HCT116 (cell line): Measurements from ENCODE around the gene RYR2. TPM values are rescaled to one million over a fixed set of nuclear protein-coding genes. Genes with fewer than 3 reads are reported as not detected.

Experiments used
- ATAC-seq: fragments of 200-7000 bp; cut with Tn5 transposase; 2 replicates; pipeline ENCODE4 v1.9.1; 2020; ENCODE audit warnings: mild to moderate bottlenecking, moderate library complexity
- BruUV-seq: library from RNA; stranded (reverse); fragments of 400-500 nt; replicated peaks from 2 replicates; lab custom pipeline; 2021; lab: Mats Ljungman, UMichigan
- CTCF ChIA-PET: fragments of 300-600 bp; sonication (Branson Sonifier 250); formaldehyde crosslinking; loops from one replicate; lab custom pipeline; 2021; ENCODE audit warnings: antibody characterized with exemption; lab: Charles Lee
- POLR2A ChIA-PET: fragments of 300-600, 350-600 bp; sonication (Branson Sonifier 250); formaldehyde crosslinking; loops from one replicate; lab custom pipeline; 2021; ENCODE audit warnings: antibody characterized with exemption; lab: Charles Lee
- RAD21 ChIA-PET, 2 experiments: fragments of 300-600 bp; sonication (Branson Sonifier 250); formaldehyde crosslinking; loops; one replicate each; lab custom pipeline; 2023; ENCODE audit warnings: low total read pairs in 2 of 2; ENCODE audit not compliant: uncharacterized antibody in 2 of 2, unreplicated experiment in 2 of 2, low non-redundant PET in 1 of 2; lab: Charles Lee
- DNase-seq: peaks from one replicate; pipeline ENCODE4 v3.0.0-alpha.2; 2010; ENCODE audit warnings: low read depth, low spot score
- H2AFZ ChIP-seq: fragments of 200-600 bp; shearing (Covaris generic), sonication (generic); 2 replicates; pipeline ENCODE4 v1.6.1; 2017; ENCODE audit warnings: low read depth, mixed run types, mixed read lengths, antibody characterized with exemption, low read length; ENCODE audit not compliant: poor library complexity, severe bottlenecking
- H3K27ac ChIP-seq: 2 replicates; pipeline ENCODE4 v1.5.1; 2012; ENCODE audit warnings: low read depth, low read length
- H3K27me3 ChIP-seq: fragments of 200-600 bp; sonication (generic); 2 replicates; pipeline ENCODE4 v1.6.1; 2016; ENCODE audit warnings: mixed run types, low read length, mixed read lengths; ENCODE audit not compliant: insufficient read depth
- H3K36me3 ChIP-seq, 2 experiments: fragments of 200-500 bp in 1 of 2; fragments of 200-600 bp in 1 of 2; sonication (Bioruptor generic) in 1 of 2; sonication (generic) in 1 of 2; 2 replicates each; pipeline versions ENCODE4 v1.5.1 to v1.6.1; 2014 to 2016; ENCODE audit warnings: low read length in 2 of 2, inconsistent platforms in 1 of 2, mixed read lengths in 1 of 2, mixed run types in 1 of 2; ENCODE audit not compliant: insufficient read depth in 2 of 2, control insufficient read depth in 1 of 2
- H3K4me1 ChIP-seq, 2 experiments: fragments of 200-600 bp in 1 of 2; sonication (generic) in 1 of 2; 2 replicates each; pipeline versions ENCODE4 v1.5.1 to v1.6.1; 2012 to 2017; ENCODE audit warnings: low read length in 2 of 2, inconsistent platforms in 1 of 2, mild to moderate bottlenecking in 1 of 2, mixed read lengths in 1 of 2, mixed run types in 1 of 2, moderate library complexity in 1 of 2; ENCODE audit not compliant: insufficient read depth in 2 of 2, control insufficient read depth in 1 of 2
- H3K4me2 ChIP-seq: fragments of 200-600 bp; sonication (generic); 2 replicates; pipeline ENCODE4 v1.6.1; 2017; ENCODE audit warnings: mixed run types, low read length, mixed read lengths
- H3K4me3 ChIP-seq, 2 experiments: fragments of 200-600 bp in 1 of 2; sonication (generic) in 1 of 2; replicated peaks in 1 of 2; 2 replicates each; pipeline ENCODE4 v1.5.1; 2011 to 2016; ENCODE audit warnings: low read length in 2 of 2, control low read depth in 1 of 2, low read depth in 1 of 2, mild to moderate bottlenecking in 1 of 2, mixed read lengths in 1 of 2, mixed run types in 1 of 2
- H3K79me2 ChIP-seq: fragments of 200-600 bp; sonication (generic); 2 replicates; pipeline ENCODE4 v1.6.1; 2017; ENCODE audit warnings: mild to moderate bottlenecking, mixed run types, low read length, moderate library complexity, mixed read lengths; ENCODE audit not compliant: insufficient read depth
- H3K9ac ChIP-seq: fragments of 200-600 bp; sonication (generic); 2 replicates; pipeline ENCODE4 v1.6.1; 2016; ENCODE audit warnings: low read length, mixed read lengths
- H3K9me2 ChIP-seq: fragments of 200-600 bp; sonication (generic), shearing (Covaris generic); 2 replicates; pipeline ENCODE4 v1.6.1; 2017; ENCODE audit warnings: mixed run types, mild to moderate bottlenecking, moderate library complexity; ENCODE audit not compliant: insufficient read depth
- H3K9me3 ChIP-seq, 2 experiments: fragments of 200-500 bp in 1 of 2; fragments of 200-600 bp in 1 of 2; sonication (Bioruptor generic) in 1 of 2; sonication (generic) in 1 of 2; 2 replicates each; pipeline ENCODE4 v1.6.1; 2014 to 2017; ENCODE audit warnings: low read length in 2 of 2, mixed read lengths in 2 of 2, inconsistent platforms in 1 of 2, low read depth in 1 of 2, mild to moderate bottlenecking in 1 of 2, mixed run types in 1 of 2, moderate library complexity in 1 of 2; ENCODE audit not compliant: control insufficient read depth in 1 of 2, insufficient read depth in 1 of 2
- H4K20me1 ChIP-seq: fragments of 200-600 bp; sonication (generic), shearing (Covaris generic); 2 replicates; pipeline ENCODE4 v1.6.1; 2017; ENCODE audit warnings: mixed run types, mild to moderate bottlenecking, moderate library complexity; ENCODE audit not compliant: insufficient read depth
- CBX3 ChIP-seq: IDR thresholded peaks from 2 replicates; pipeline ENCODE4 v1.6.1; 2012; ENCODE audit warnings: low read depth
- CTCF ChIP-seq, 3 experiments: fragments of 200-600 bp in 1 of 3; sonication (generic) in 1 of 3; IDR thresholded peaks in 2 of 3; conservative IDR thresholded peaks in 1 of 3; 2 replicates each; pipeline ENCODE4 v1.5.1; 2012 to 2017; ENCODE audit warnings: low read depth in 2 of 3, low read length in 2 of 3, antibody characterized with exemption in 1 of 3, borderline replicate concordance in 1 of 3, control low read depth in 1 of 3, mild to moderate bottlenecking in 1 of 3, mixed read lengths in 1 of 3, mixed run types in 1 of 3, moderate library complexity in 1 of 3; ENCODE audit not compliant: insufficient read depth in 1 of 3
- EGR1 ChIP-seq: IDR thresholded peaks from 2 replicates; pipeline ENCODE4 v1.6.1; 2012; ENCODE audit warnings: low read depth
- EZH2phosphoT487 ChIP-seq: fragments of 200-600 bp; IDR thresholded peaks from 2 replicates; pipeline ENCODE4 v1.6.1; 2018; ENCODE audit warnings: antibody characterized with exemption, borderline replicate concordance
- FOSL1 ChIP-seq: IDR thresholded peaks from 2 replicates; pipeline ENCODE4 v1.6.1; 2012; ENCODE audit warnings: low read depth
- JUND ChIP-seq: IDR thresholded peaks from 2 replicates; pipeline ENCODE4 v1.6.1; 2012
- POLR2AphosphoS5 ChIP-seq: IDR thresholded peaks from 2 replicates; pipeline ENCODE4 v1.6.1; 2011; ENCODE audit warnings: mild to moderate bottlenecking, low read depth, low read length, moderate library complexity
- SIN3A ChIP-seq: IDR thresholded peaks from 2 replicates; pipeline ENCODE4 v1.6.1; 2012; ENCODE audit warnings: low read depth
- TCF7L2 ChIP-seq: IDR thresholded peaks from 2 replicates; pipeline ENCODE4 v1.7.0; 2011; ENCODE audit warnings: borderline replicate concordance, inconsistent platforms; ENCODE audit not compliant: insufficient read depth, insufficient read length; ENCODE audit errors: extremely low read depth
- ZBTB33 ChIP-seq: IDR thresholded peaks from 2 replicates; pipeline ENCODE4 v1.6.1; 2011; ENCODE audit warnings: mild to moderate bottlenecking, low read length, moderate library complexity; ENCODE audit not compliant: insufficient replicate concordance; ENCODE audit errors: extremely low read depth
- ZNF274 ChIP-seq: fragments of 200-500 bp; sonication (Bioruptor generic); IDR thresholded peaks from 2 replicates; pipeline ENCODE4 v1.6.1; 2014; ENCODE audit warnings: mild to moderate bottlenecking, low read depth, low read length, inconsistent platforms
- intact Hi-C: fragments of 100-400 bp; cut with micrococcal nuclease; formaldehyde crosslinking; loops from 2 replicates; pipeline ENCODE4 v1.10.0; 2022
- total RNA-seq: library from RNA; stranded (reverse); gene quantifications from one replicate; pipeline ENCODE4 v1.2.1, GENCODE V29; 2021; ENCODE audit not compliant: unreplicated experiment

RYR2 gene
- total RNA-seq, 1 experiment from 2014 or later, result 0.02 TPM

GRCh38 chr1:237197470-237198425 is 155.8 kb downstream of the RYR2 start:
- no TSS peak for BruUV-seq
- no peak for TF ChIP-seq SIN3A
- TF ChIP-seq ZBTB33, result no peak
- no peak for TF ChIP-seq TCF7L2
- TF ChIP-seq EZH2phosphoT487, result no peak
- no peak for TF ChIP-seq CBX3
- TF ChIP-seq JUND, result no peak
- no peak for TF ChIP-seq ZNF274
- TF ChIP-seq POLR2AphosphoS5, result no peak
- TF ChIP-seq EGR1, result no peak
- TF ChIP-seq FOSL1, result no peak
- TF ChIP-seq CTCF (IDR thresholded peaks at IDR 0.05 in 2 of 3, conservative IDR thresholded peaks at IDR 0.05 in 1 of 3; ENCODE audit: borderline replicate concordance in 1 of 3, insufficient read depth in 1 of 3, low read depth in 2 of 3, low read length in 2 of 3), result no peak
- Histone ChIP-seq H3K4me1 (no peaks in the 10 kb centered on the region), H3K27ac (no peak overlapping the region), H3K4me2 (no peak overlapping the region), H3K4me3 (no peak overlapping the region), H3K9ac (no peak overlapping the region), H3K27me3 (no peaks in the 10 kb centered on the region), H3K9me2 (no peaks in the 10 kb centered on the region), H2AFZ (no peak overlapping the region), H4K20me1 (no peaks in the 10 kb centered on the region), H3K79me2 (no peaks in the 10 kb centered on the region), H3K36me3 (no peaks in the 10 kb centered on the region), H3K9me3 (no peaks in the 10 kb centered on the region)
- no peak for ATAC-seq
- ChIA-PET RAD21 (no interaction called here), POLR2A (no interaction called here), CTCF (no interaction called here)
- DNase-seq, result no peak
- intact Hi-C loops, result no loop called here
